Kidney (tissue), 14 donors: ENCODE measurements around the gene XPA. TPM values are rescaled to one million over a fixed set of nuclear protein-coding genes. Genes with fewer than 3 reads are reported as not detected.
A peak's percentile ranks its signal among the peaks of the same experiment; 100 is the strongest.

ENCODE experiments used
- DNase-seq, 5 donors: peaks; one replicate each; pipeline ENCODE4 v3.0.0-alpha.2; 2013 to 2020
- FAIRE-seq: peaks from 2 replicates; lab custom pipeline; 2012; peaks lifted over from hg19 to GRCh38; lab: Jason Lieb, UNC
- H3K27ac ChIP-seq, 2 donors: one replicate each; pipeline ENCODE4 v1.7.0; 2013; ENCODE audit warnings: low read depth in 2 of 2, low read length in 2 of 2, inconsistent platforms in 1 of 2
- H3K27me3 ChIP-seq: one replicate; pipeline ENCODE4 v1.7.1; 2013; ENCODE audit warnings: low read length, inconsistent platforms; ENCODE audit not compliant: control insufficient read depth, insufficient read depth
- H3K36me3 ChIP-seq, 3 donors: one replicate each; pipeline versions ENCODE4 v1.7.0 to v1.7.1; 2013; ENCODE audit warnings: low read length in 3 of 3, control low read depth in 1 of 3, inconsistent platforms in 1 of 3; ENCODE audit not compliant: insufficient read depth in 3 of 3, control insufficient read depth in 2 of 3
- H3K4me1 ChIP-seq, 3 donors: one replicate each; pipeline versions ENCODE4 v1.7.0 to v1.7.1; 2013; ENCODE audit warnings: low read length in 3 of 3, inconsistent platforms in 1 of 3, low read depth in 1 of 3; ENCODE audit not compliant: control insufficient read depth in 2 of 3, insufficient read depth in 2 of 3
- H3K4me3 ChIP-seq, 3 donors: one replicate each; pipeline versions ENCODE4 v1.7.0 to v1.8.1; 2013; ENCODE audit warnings: low read length in 3 of 3, control low read depth in 1 of 3, inconsistent platforms in 1 of 3
- H3K9ac ChIP-seq, 3 donors: one replicate each; pipeline versions ENCODE4 v1.7.0 to v1.7.1; 2013; ENCODE audit warnings: low read length in 3 of 3, control low read depth in 1 of 3, inconsistent platforms in 1 of 3
- H3K9me3 ChIP-seq, 3 donors: one replicate each; pipeline versions ENCODE4 v1.7.0 to v1.7.1; 2013; ENCODE audit warnings: low read length in 3 of 3, control low read depth in 1 of 3, inconsistent platforms in 1 of 3; ENCODE audit not compliant: control insufficient read depth in 2 of 3, insufficient read depth in 1 of 3
- CTCF ChIP-seq: IDR thresholded peaks from 3 replicates; pipeline ENCODE4 v1.5.1; 2012; ENCODE audit warnings: mild to moderate bottlenecking, moderate library complexity, borderline replicate concordance; ENCODE audit not compliant: insufficient read depth; ENCODE audit errors: extremely low read depth
- intact Hi-C: fragments of 100-400 bp; cut with DNase I; formaldehyde crosslinking; loops from one replicate; pipeline ENCODE4 v1.11.1; 2022
- polyA plus RNA-seq: library from polyadenylated mRNA; stranded (reverse); fragments of 350-450 nt; fragmentation: Illumina TruSeq; extraction: RNeasy Lipid Tissue Mini Kit (QIAGEN cat#74804); gene quantifications from one replicate; pipeline ENCODE4 v1.2.3, GENCODE V29; 2014; ENCODE audit warnings: low read depth, low replicate concordance; ENCODE audit not compliant: insufficient read depth
- total RNA-seq: library from RNA; stranded (reverse); fragmentation: NEBNext Ultra II Directional; extraction: Animal tissue kit (Norgen Biotek cat#: 25700); gene quantifications from one replicate; pipeline ENCODE4 v1.2.1, GENCODE V29; 2021
- donor health status: control.
- donor health status: control.
- donor health status: control.
- donor health status: control.
- donor health status: control.
- donor health status: DM: yes; HTN: yes; CAD: no.
- donor health status: Normal renal cell carcinoma (clear cell type).

XPA gene
- total and polyA plus RNA-seq, 2 donors from 2014 or later, result 17.7 to 26.3 TPM

- FAIRE-seq, result no peak
- peak overlapping the region; percentile 56 to 92 (median 90) for H3K9ac ChIP-seq
Measured at GRCh38 chr9:97633859-97634490, 63.2 kb downstream of the XPA start.

GRCh38 chr9:97632985-97633858 lies 63.9 kb downstream of the XPA start, which contains the start of the genes NCBP1 and TSTD2:
Gene NCBP1 (plus strand): TSS chr9:97633821. CDS start chr9:97633882, 61 bp downstream.
Gene TSTD2 (minus strand): TSS chr9:97633368. CDS start chr9:97627562, 5,806 bp downstream.
- peak; percentile 25 for FAIRE-seq

More at GRCh38 chr9:97633859-97634490, 63.2 kb downstream of the XPA start:
- DNase-seq, result peak in 1 of 5 donors; percentile 42
- no peaks in the 10 kb centered on the region for H3K9me3 ChIP-seq
- intact Hi-C loops, result no loop called here
- peak overlapping the region; percentile 92 to 99 for H3K27ac ChIP-seq
- TF ChIP-seq CTCF, result no peak
- H3K36me3 ChIP-seq, result no peaks in the 10 kb centered on the region
- H3K4me1 ChIP-seq, result peaks cover 0 to 18% (median 12%) of the 10 kb centered on the region in 3 donors
- peak overlapping the region; percentile 83 to 99 (median 83) for H3K4me3 ChIP-seq
- no peaks in the 10 kb centered on the region for H3K27me3 ChIP-seq

GRCh38 chr9:97632248-97632984 lies 64.7 kb downstream of the XPA start:
- Histone ChIP-seq H3K4me1 (peaks cover 0 to 12% (median 11%) of the 10 kb centered on the region in 3 donors), H3K4me3 (peak overlapping the region; percentile 83 to 99 (median 99)), H3K9me3 (no peaks in the 10 kb centered on the region), H3K36me3 (no peaks in the 10 kb centered on the region), H3K27me3 (no peaks in the 10 kb centered on the region), H3K27ac (peak overlapping the region; percentile 92 to 99), H3K9ac (peak overlapping the region; percentile 92 to 99 (median 96))
- no peak for TF ChIP-seq CTCF
- intact Hi-C loops, result no loop called here
- DNase-seq (peak; percentile 72 to 91 (median 83)), FAIRE-seq (no peak)

More at GRCh38 chr9:97632985-97633858, 63.9 kb downstream of the XPA start, which contains the start of the genes NCBP1 and TSTD2:
- H3K9me3 ChIP-seq, result no peaks in the 10 kb centered on the region
- peak; percentile 98 to 99 (median 99) for DNase-seq
- no peak for TF ChIP-seq CTCF
- H3K27ac ChIP-seq, result peak within 1 kb of the TSS; percentile 92 to 99
- no peaks in the 10 kb centered on the region for H3K36me3 ChIP-seq
- H3K27me3 ChIP-seq, result no peaks in the 10 kb centered on the region
- peak within 1 kb of the TSS; percentile 83 to 99 (median 99) for H3K4me3 ChIP-seq
- peaks cover 0 to 13% (median 12%) of the 10 kb centered on the region in 3 donors for H3K4me1 ChIP-seq
- intact Hi-C loops, result no loop called here
- H3K9ac ChIP-seq, result peak within 1 kb of the TSS; percentile 92 to 99 (median 96)
